Measurements from ENCODE around the gene PLPP1.

The PLPP1 gene

GRCh38 chr5:55445791-55446190 lies 89.0 kb downstream of the PLPP1 start:
- DNase-seq: no peak

GRCh38 chr5:55441954-55442353 lies 92.8 kb downstream of the PLPP1 start:
- no peak for DNase-seq

- DNase-seq: no peak
Measured at GRCh38 chr5:55441107-55441771, 93.5 kb downstream of the PLPP1 start.

GRCh38 chr5:55440188-55440646 lies 94.5 kb downstream of the PLPP1 start:
- DNase-seq: peak; percentile 24 to 35

GRCh38 chr5:55438998-55439397 lies 95.8 kb downstream of the PLPP1 start:
- no peak for DNase-seq

DNA sequence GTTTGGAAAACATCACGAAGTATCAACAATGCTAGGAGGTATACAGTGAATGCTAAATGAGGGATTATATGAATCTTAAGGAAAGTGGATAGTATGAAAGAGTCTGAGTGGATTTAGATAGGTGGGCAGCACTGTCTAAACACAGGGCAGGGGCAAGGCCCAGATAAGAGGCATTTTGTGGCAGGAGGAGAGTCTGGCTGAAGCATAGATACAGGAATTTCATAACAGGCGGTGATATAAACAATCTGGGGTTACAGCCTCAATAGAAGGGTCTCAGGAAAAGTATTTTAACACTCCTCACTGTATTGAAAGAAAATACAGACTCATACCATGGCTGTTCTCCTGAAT lies 96.9 kb downstream of the PLPP1 start:
- DNase-seq: no peak

DNA sequence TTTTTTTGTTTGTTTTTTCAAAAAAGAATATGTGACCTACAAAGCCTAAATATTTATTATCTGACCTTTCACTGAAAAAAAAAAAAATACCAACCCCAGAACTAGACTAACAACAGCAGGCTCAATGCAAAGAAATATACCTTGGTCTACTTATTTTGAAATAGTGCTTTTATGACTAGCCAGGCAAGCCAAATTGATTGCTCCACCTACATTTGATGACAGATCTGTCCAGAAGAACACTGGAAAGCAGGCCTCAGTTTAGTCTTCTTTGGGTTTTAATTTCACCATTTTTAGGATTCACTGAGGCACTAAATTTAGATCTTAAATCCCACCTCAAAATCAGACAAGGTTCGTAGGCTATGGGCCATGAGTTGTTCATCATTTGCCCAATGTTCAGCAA lies 97.3 kb downstream of the PLPP1 start:
- DNase-seq: no peak

DNA sequence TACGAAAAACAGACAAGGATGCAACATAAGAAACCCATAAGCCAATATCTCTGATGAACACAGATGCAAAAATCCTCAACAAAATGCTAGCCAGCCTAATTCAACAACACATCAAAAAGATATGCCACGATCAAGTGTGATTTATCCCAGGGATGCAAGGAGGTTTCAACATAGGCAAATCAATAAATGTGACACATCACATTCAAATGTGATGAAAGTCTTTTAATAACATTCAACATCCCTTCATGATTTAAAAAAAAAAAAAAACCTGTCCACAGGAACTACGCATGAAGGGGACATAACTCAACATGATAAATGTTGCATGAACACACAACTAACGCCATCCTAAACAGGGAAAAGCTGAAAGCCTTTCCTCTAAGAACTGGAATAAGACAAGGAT lies 102.2 kb downstream of the PLPP1 start:
- DNase-seq: no peak

GRCh38 chr5:55429613-55430253 lies 105.0 kb downstream of the PLPP1 start:
- no peak for DNase-seq

- DNase-seq: no peak
Measured at GRCh38 chr5:55429221-55429612, 105.5 kb downstream of the PLPP1 start.

- DNase-seq: no peak
Measured at GRCh38 chr5:55427157-55427556, 107.6 kb downstream of the PLPP1 start.

- no peak for DNase-seq
Measured at GRCh38 chr5:55426455-55426854, 108.3 kb downstream of the PLPP1 start.

GRCh38 chr5:55421074-55421529 lies 113.7 kb downstream of the PLPP1 start:
- peak in 1 of 2 donors; percentile 39 for DNase-seq

- no peak for DNase-seq
Measured at GRCh38 chr5:55418994-55419968, 115.5 kb downstream of the PLPP1 start.

GRCh38 chr5:55416306-55416705 lies 118.5 kb downstream of the PLPP1 start:
- no peak for DNase-seq

DNA sequence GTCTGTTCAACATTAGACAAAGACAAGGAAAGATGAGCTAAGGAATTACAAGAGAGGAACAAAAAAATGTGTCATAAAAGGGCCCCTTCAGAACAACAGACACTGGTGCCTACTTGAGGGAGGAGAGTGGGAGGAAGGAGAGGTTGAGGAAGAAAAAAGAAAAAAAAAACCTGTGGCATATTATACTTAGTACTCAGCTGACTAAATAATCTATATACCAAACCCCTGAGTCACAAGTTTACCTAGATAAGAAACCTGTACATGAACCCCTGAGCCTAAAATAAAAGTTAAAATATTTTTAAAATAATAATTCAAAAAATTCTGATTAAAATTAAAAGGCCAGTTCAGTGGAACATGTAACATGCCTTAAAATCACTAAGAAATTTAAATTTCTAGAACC lies 119.7 kb downstream of the PLPP1 start:
- no peak for DNase-seq

GRCh38 chr5:55413644-55414043 lies 121.1 kb downstream of the PLPP1 start:
- DNase-seq: no peak

- no peak for DNase-seq
Measured at GRCh38 chr5:55411876-55412275, 122.9 kb downstream of the PLPP1 start.

- DNase-seq: no peak
Measured at GRCh38 chr5:55410845-55411244, 123.9 kb downstream of the PLPP1 start.

DNA sequence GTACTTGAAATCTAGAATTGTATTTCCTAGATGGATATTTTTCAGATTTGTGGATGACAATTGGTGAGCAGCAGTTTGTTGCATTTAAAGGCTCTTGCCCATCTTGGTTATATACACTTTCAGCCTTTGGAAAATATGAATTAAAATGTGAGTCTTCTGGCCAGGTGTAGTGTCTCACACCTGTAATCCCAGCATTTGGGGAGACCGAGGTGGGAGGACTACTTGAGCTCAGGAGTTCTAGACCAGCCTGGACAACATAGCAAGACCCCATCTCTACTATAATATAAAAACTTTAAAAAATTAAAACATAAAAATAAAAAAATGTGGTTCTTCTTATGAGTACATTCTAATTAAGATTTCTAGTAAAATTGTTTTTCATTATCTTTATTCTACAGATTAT lies 125.0 kb downstream of the PLPP1 start:
- no peak for DNase-seq

DNA sequence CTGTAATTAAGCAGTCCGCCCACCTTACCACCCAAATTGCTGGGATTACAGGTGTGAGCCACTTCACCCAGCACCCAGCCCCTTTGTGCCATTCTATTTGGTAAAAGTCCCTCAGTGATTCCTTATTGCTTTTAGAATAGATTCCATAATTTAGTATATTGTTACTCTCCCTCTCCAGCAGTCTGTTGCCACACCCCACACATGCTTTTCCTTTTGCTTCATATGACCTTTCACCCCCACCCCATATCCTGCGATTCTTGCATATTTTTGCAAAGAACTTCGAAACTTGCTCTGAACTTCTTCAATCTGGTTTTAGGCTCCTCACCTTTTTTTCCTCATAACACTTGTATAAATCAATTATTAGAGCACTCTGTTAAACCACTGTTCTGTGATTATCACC lies 126.8 kb downstream of the PLPP1 start:
- DNase-seq: no peak

GRCh38 chr5:55407059-55407684 lies 127.6 kb downstream of the PLPP1 start:
- no peak for DNase-seq

DNA sequence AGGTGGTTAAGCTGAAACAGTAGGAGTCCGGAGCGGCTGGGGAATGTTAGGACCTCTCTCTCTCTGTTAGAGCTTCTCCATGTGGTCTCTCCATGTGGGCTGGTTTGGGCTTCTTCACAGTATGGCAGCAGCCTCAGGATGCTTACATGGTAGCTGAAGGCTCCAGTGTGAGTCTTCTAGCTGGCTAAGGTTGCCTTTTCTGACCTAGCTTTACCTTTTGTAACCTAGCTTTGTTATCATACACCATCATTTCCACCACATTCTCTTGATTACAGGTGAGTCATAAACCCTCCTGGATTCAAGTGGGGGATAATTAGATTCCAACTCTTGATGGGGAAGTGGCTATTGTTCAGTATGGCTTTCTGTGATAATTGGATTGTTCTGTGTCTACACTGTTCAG lies 128.5 kb downstream of the PLPP1 start:
- DNase-seq: no peak

Data from stimulated activated CD4-positive, alpha-beta T cell treated with anti-CD3 and anti-CD28 coated beads, Interleukin-2, amount 100 ng/mL, for 24 hours (primary cell).